Measurements from ENCODE around the gene RIMBP3C. TPM values are rescaled to one million over a fixed set of nuclear protein-coding genes. Genes with fewer than 3 reads are reported as not detected.
"Not testable (repeated sequence)": the region's sequence is repeated elsewhere in the genome, so short reads cannot be mapped to it uniquely, and the experiment has no call there.

RIMBP3C gene
- total and polyA plus RNA-seq, 10 of the 15 experiments (the other 5 are each of a cell fraction or from before 2014, with no cell fraction given): 0.03 to 0.23 (median 0.08) TPM; not detected in 4

GRCh38 chr22:21596356-21597135 is 45.3 kb upstream of the RIMBP3C start:
- SMC1A ChIA-PET (ENCODE audit: uncharacterized antibody, unreplicated experiment): interaction anchor here (1.1 kb wide), 1 partner anchor 9 kb away, joined by 3 read pairs; no protein-coding TSS in a partner anchor
- H3K4me1 ChIP-seq (ENCODE audit: control insufficient read depth, insufficient read depth, low read length); H3K27me3 ChIP-seq (replicated peaks in 1 of 2; ENCODE audit: control insufficient read depth in 2 of 2, insufficient read depth in 2 of 2, low read length in 1 of 2); H3K9me3 ChIP-seq (replicated peaks; ENCODE audit: control insufficient read depth, insufficient read depth, low read length); H3K4me3 ChIP-seq; H2AFZ ChIP-seq (ENCODE audit: control insufficient read depth, low read depth, low read length); H3K4me2 ChIP-seq (ENCODE audit: control insufficient read depth, insufficient read depth); ATAC-seq; intact Hi-C loops (cut with micrococcal nuclease; ENCODE audit: unreplicated experiment); DNase-seq (ENCODE audit: low read depth, low spot score); H3K27ac ChIP-seq (ENCODE audit: control insufficient read depth, insufficient read depth); BruUV-seq (replicated peaks); H3K9ac ChIP-seq (ENCODE audit: control insufficient read depth, insufficient read depth, low read length); FAIRE-seq; RAD21 ChIA-PET (ENCODE audit: unreplicated experiment); H4K20me1 ChIP-seq (ENCODE audit: control insufficient read depth, insufficient read depth); in situ Hi-C loops (cut with MboI): not testable (repeated sequence)
- peaks cover 49% of the 10 kb centered on the region for H3K79me2 ChIP-seq (ENCODE audit: control insufficient read depth, insufficient read depth, low read length)
- POLR2A ChIA-PET: interaction anchor here (1.5 kb wide), 1 partner anchor 10 kb away, joined by 6 read pairs; no protein-coding TSS in a partner anchor
- H3K36me3 ChIP-seq (ENCODE audit: control insufficient read depth in 2 of 2, insufficient read depth in 2 of 2, low read length in 1 of 2): peaks cover 34 to 37% of the 10 kb centered on the region in 2 experiments
- whole genome bisulfite sequencing (ENCODE audit: insufficient coverage, insufficient replicate concordance, low lambda C conversion rate, missing lambda C conversion rate): 91% methylated on average over 13 of the region's 13 CpGs
- CTCF ChIA-PET: interaction anchor here (0.9 to 1.1 kb wide), 2 partner anchors 10 to 33 kb away, joined by 3 read pairs; no protein-coding TSS in a partner anchor

- POLR2A ChIA-PET: no interaction called here
- ATAC-seq: no peak
- Histone ChIP-seq H3K4me3 (no peak overlapping the region), H2AFZ (ENCODE audit: control insufficient read depth, low read depth, low read length) (no peak overlapping the region), H3K27ac (ENCODE audit: control insufficient read depth, insufficient read depth) (no peak overlapping the region), H3K9ac (ENCODE audit: control insufficient read depth, insufficient read depth, low read length) (no peak overlapping the region), H3K4me2 (ENCODE audit: control insufficient read depth, insufficient read depth) (no peak overlapping the region), H3K79me2 (ENCODE audit: control insufficient read depth, insufficient read depth, low read length) (peaks cover 62% of the 10 kb centered on the region), H3K9me3 (replicated peaks; ENCODE audit: control insufficient read depth, insufficient read depth, low read length) (no peaks in the 10 kb centered on the region), H3K36me3 (ENCODE audit: control insufficient read depth in 2 of 2, insufficient read depth in 2 of 2, low read length in 1 of 2) (peaks cover 34 to 37% of the 10 kb centered on the region in 2 experiments), H3K4me1 (ENCODE audit: control insufficient read depth, insufficient read depth, low read length) (peaks cover 5% of the 10 kb centered on the region), H3K27me3 (replicated peaks in 1 of 2; ENCODE audit: control insufficient read depth in 2 of 2, insufficient read depth in 2 of 2, low read length in 1 of 2) (no peaks in the 10 kb centered on the region), H4K20me1 (ENCODE audit: control insufficient read depth, insufficient read depth) (peaks cover 18% of the 10 kb centered on the region)
- no TSS peak for BruUV-seq (replicated peaks)
- CTCF ChIA-PET: no interaction called here
- intact Hi-C loops (cut with micrococcal nuclease; ENCODE audit: unreplicated experiment): no loop called here
- SMC1A ChIA-PET (ENCODE audit: uncharacterized antibody, unreplicated experiment): no interaction called here
- DNase-seq (ENCODE audit: low read depth, low spot score): no peak
- in situ Hi-C loops (cut with MboI): no loop called here
- WGBS (ENCODE audit: insufficient coverage, insufficient replicate concordance, low lambda C conversion rate, missing lambda C conversion rate): 95% methylated on average over 5 of the region's 5 CpGs
- RAD21 ChIA-PET (ENCODE audit: unreplicated experiment): no interaction called here
- FAIRE-seq: no peak
- no peak for TF ChIP-seq NBN (IDR thresholded peaks at IDR 0.05)
- TF ChIP-seq, protein P1, sequence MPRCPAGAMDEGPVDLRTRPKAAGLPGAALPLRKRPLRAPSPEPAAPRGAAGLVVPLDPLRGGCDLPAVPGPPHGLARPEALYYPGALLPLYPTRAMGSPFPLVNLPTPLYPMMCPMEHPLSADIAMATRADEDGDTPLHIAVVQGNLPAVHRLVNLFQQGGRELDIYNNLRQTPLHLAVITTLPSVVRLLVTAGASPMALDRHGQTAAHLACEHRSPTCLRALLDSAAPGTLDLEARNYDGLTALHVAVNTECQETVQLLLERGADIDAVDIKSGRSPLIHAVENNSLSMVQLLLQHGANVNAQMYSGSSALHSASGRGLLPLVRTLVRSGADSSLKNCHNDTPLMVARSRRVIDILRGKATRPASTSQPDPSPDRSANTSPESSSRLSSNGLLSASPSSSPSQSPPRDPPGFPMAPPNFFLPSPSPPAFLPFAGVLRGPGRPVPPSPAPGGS (IDR thresholded peaks at IDR 0.05; ENCODE audit: borderline replicate concordance, insufficient read depth, low read depth, low read length, poor library complexity, severe bottlenecking): no peak
- no peak for TF ChIP-seq BMI1 (IDR thresholded peaks at IDR 0.05; ENCODE audit: borderline replicate concordance)
- no peak for TF ChIP-seq NFIC (IDR thresholded peaks at IDR 0.05; ENCODE audit: low read depth, low read length)
- TF ChIP-seq ZNF217 (IDR thresholded peaks at IDR 0.05): no peak
- TF ChIP-seq IKZF1 (conservative IDR thresholded peaks at IDR 0.05): no peak
- TF ChIP-seq E2F8 (IDR thresholded peaks at IDR 0.05; ENCODE audit: low read depth, partially characterized antibody): no peak
- no peak for TF ChIP-seq MTA2 (IDR thresholded peaks at IDR 0.05; ENCODE audit: low read depth)
- TF ChIP-seq HSF1 (IDR thresholded peaks at IDR 0.05; ENCODE audit: low read depth, low read length): no peak
- TF ChIP-seq ZNF207 (IDR thresholded peaks at IDR 0.05; ENCODE audit: borderline replicate concordance): no peak
Measured at GRCh38 chr22:21594865-21595452, 43.7 kb upstream of the RIMBP3C start.

Data from GM12878 (cell line).